ENCODE results near the gene MIOS.

DNA sequence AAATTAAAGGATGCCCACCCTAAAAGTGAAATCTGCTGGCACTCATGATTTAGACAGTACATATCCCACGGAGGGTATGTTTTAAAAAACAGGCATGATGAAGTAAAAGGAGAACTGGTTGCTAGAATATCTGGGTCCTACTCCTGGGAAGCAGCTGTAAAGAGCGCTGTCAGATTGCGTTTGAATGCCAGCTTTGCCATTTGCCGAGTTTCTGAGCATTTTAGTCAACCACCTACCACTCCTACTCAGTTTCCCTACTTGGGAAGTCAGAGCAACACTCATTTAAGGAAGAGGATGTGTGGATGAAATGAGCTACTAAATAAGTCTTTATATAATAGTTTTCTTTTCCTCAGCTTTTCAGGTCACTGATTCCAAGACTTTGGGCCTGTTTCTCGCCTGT lies 72.7 kb downstream of the MIOS start:
- TF ChIP-seq, protein P1, sequence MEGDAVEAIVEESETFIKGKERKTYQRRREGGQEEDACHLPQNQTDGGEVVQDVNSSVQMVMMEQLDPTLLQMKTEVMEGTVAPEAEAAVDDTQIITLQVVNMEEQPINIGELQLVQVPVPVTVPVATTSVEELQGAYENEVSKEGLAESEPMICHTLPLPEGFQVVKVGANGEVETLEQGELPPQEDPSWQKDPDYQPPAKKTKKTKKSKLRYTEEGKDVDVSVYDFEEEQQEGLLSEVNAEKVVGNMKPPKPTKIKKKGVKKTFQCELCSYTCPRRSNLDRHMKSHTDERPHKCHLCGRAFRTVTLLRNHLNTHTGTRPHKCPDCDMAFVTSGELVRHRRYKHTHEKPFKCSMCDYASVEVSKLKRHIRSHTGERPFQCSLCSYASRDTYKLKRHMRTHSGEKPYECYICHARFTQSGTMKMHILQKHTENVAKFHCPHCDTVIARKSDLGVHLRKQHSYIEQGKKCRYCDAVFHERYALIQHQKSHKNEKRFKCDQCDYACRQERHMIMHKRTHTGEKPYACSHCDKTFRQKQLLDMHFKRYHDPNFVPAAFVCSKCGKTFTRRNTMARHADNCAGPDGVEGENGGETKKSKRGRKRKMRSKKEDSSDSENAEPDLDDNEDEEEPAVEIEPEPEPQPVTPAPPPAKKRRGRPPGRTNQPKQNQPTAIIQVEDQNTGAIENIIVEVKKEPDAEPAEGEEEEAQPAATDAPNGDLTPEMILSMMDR (IDR thresholded peaks at IDR 0.05): no peak
- TF ChIP-seq POLR2A (IDR thresholded peaks at IDR 0.05): no peak
